Trophoblast cell (in vitro differentiated cells and primary cell): ENCODE results near the gene ASPG.

Source experiments
- DNase-seq, 2 donors: peaks; one replicate each; pipeline ENCODE4 v3.0.0-alpha.2; 2016
- H2AFZ ChIP-seq: 2 replicates; pipeline ENCODE4 v1.6.1; 2013; ENCODE audit warnings: low read length, moderate library complexity, mild to moderate bottlenecking; ENCODE audit not compliant: insufficient read depth, poor library complexity
- H2AK5ac ChIP-seq: 2 replicates; pipeline ENCODE4 v1.6.1; 2013; ENCODE audit warnings: mild to moderate bottlenecking, low read length
- H2BK120ac ChIP-seq: 2 replicates; pipeline ENCODE4 v1.6.1; 2013; ENCODE audit warnings: low read length, mild to moderate bottlenecking, moderate library complexity; ENCODE audit not compliant: insufficient read depth, poor library complexity
- H2BK12ac ChIP-seq: 2 replicates; pipeline ENCODE4 v1.6.1; 2013; ENCODE audit warnings: mild to moderate bottlenecking, low read length, moderate library complexity
- H2BK5ac ChIP-seq: 2 replicates; pipeline ENCODE4 v1.6.1; 2013; ENCODE audit warnings: low read length, low read depth, moderate library complexity, mild to moderate bottlenecking; ENCODE audit not compliant: poor library complexity
- H3K14ac ChIP-seq: 2 replicates; pipeline ENCODE4 v1.6.1; 2013; ENCODE audit warnings: mild to moderate bottlenecking, low read length
- H3K18ac ChIP-seq: 2 replicates; pipeline ENCODE4 v1.6.1; 2013; ENCODE audit warnings: mild to moderate bottlenecking, low read length
- H3K23ac ChIP-seq: 2 replicates; pipeline ENCODE4 v1.6.1; 2013; ENCODE audit warnings: low read length
- H3K27ac ChIP-seq: 2 replicates; pipeline ENCODE4 v1.5.1; 2013; ENCODE audit warnings: low read depth, mild to moderate bottlenecking, inconsistent platforms, low read length, moderate library complexity
- H3K27me3 ChIP-seq: 2 replicates; pipeline ENCODE4 v1.6.1; 2013; ENCODE audit warnings: inconsistent platforms, mild to moderate bottlenecking, low read length, moderate library complexity; ENCODE audit not compliant: insufficient read depth
- H3K36me3 ChIP-seq, 2 experiments: 1 replicate in 1 of 2; 2 replicates in 1 of 2; pipeline ENCODE4 v1.6.1; 2013; ENCODE audit warnings: low read length in 2 of 2, mild to moderate bottlenecking in 2 of 2, moderate library complexity in 1 of 2; ENCODE audit not compliant: insufficient read depth in 2 of 2, control insufficient read depth in 1 of 2
- H3K4ac ChIP-seq: 2 replicates; pipeline ENCODE4 v1.6.1; 2013; ENCODE audit warnings: low read depth, mild to moderate bottlenecking, low read length, moderate library complexity
- H3K4me1 ChIP-seq, 2 experiments: 1 replicate in 1 of 2; 2 replicates in 1 of 2; pipeline ENCODE4 v1.6.1; 2013; ENCODE audit warnings: low read length in 2 of 2, mild to moderate bottlenecking in 2 of 2, moderate library complexity in 1 of 2; ENCODE audit not compliant: insufficient read depth in 2 of 2, control insufficient read depth in 1 of 2
- H3K4me2 ChIP-seq: 2 replicates; pipeline ENCODE4 v1.6.1; 2013; ENCODE audit warnings: inconsistent platforms, mild to moderate bottlenecking, low read length, moderate library complexity
- H3K4me3 ChIP-seq: 2 replicates; pipeline ENCODE4 v1.5.1; 2013; ENCODE audit warnings: mild to moderate bottlenecking, low read depth, low read length, inconsistent platforms
- H3K79me1 ChIP-seq: one replicate; pipeline ENCODE4 v1.6.1; 2013; ENCODE audit warnings: low read length
- H3K79me2 ChIP-seq: 2 replicates; pipeline ENCODE4 v1.6.1; 2013; ENCODE audit warnings: low read length, mild to moderate bottlenecking; ENCODE audit not compliant: control insufficient read depth, insufficient read depth, poor library complexity
- H3K9ac ChIP-seq: 2 replicates; pipeline ENCODE4 v1.6.1; 2013; ENCODE audit warnings: mild to moderate bottlenecking, low read length
- H3K9me3 ChIP-seq: 2 replicates; pipeline ENCODE4 v1.6.1; 2013; ENCODE audit warnings: low read depth, mild to moderate bottlenecking, control low read depth, inconsistent platforms, low read length; ENCODE audit not compliant: insufficient read depth
- H4K12ac ChIP-seq: 2 replicates; pipeline ENCODE4 v1.6.1; 2013; ENCODE audit warnings: low read depth, mild to moderate bottlenecking, low read length, moderate library complexity
- H4K8ac ChIP-seq: 2 replicates; pipeline ENCODE4 v1.6.1; 2013; ENCODE audit warnings: low read depth, mild to moderate bottlenecking, low read length, moderate library complexity
- H4K91ac ChIP-seq: one replicate; pipeline ENCODE4 v1.6.1; 2013; ENCODE audit warnings: low read depth, mild to moderate bottlenecking, low read length, moderate library complexity
- WGBS: extraction: QIAGEN DNeasy Blood & Tissue Kit; methylation state at CpG from one replicate; pipeline ENCODE4 v1.1.7; 2013; ENCODE audit warnings: missing lambda C conversion rate; ENCODE audit not compliant: insufficient read length, insufficient coverage; ENCODE audit errors: extremely low coverage; 5-methylcytosine and 5-hydroxymethylcytosine counted together

Gene ASPG

GRCh38 chr14:104147346-104148125 is 62.0 kb downstream of the ASPG start:
- Histone ChIP-seq H3K79me2 (peaks cover 4% of the 10 kb centered on the region), H3K36me3 (no peaks in the 10 kb centered on the region), H3K18ac (peak overlapping the region; percentile 32), H3K27me3 (no peaks in the 10 kb centered on the region), H3K14ac (peak overlapping the region; percentile 4), H3K9ac (no peak overlapping the region), H3K27ac (no peak overlapping the region), H3K4me3 (no peak overlapping the region), H2BK120ac (peak overlapping the region; percentile 6), H2BK5ac (no peak overlapping the region), H2AFZ (no peak overlapping the region), H3K4me2 (no peak overlapping the region), H3K4me1 (peaks cover 30 to 35% of the 10 kb centered on the region in 2 experiments), H4K12ac (no peak overlapping the region), H2AK5ac (peak overlapping the region; percentile 23), H3K23ac (no peak overlapping the region), H3K79me1 (peaks cover 24% of the 10 kb centered on the region), H4K8ac (no peak overlapping the region), H3K9me3 (no peaks in the 10 kb centered on the region), H4K91ac (peak overlapping the region; percentile 58), H2BK12ac (peak overlapping the region; percentile 12), H3K4ac (no peak overlapping the region)
- WGBS: no CpG with 5 or more reads among the region's 28 CpGs
- DNase-seq: no peak

GRCh38 chr14:104148433-104149277 is 63.2 kb downstream of the ASPG start:
- Histone ChIP-seq H4K8ac (peak overlapping the region; percentile 75), H2BK12ac (peak overlapping the region; percentile 89), H3K4me3 (no peak overlapping the region), H3K27ac (peak overlapping the region; percentile 90), H3K4me2 (no peak overlapping the region), H3K18ac (peak overlapping the region; percentile 94), H3K9ac (no peak overlapping the region), H3K4ac (peak overlapping the region; percentile 90), H3K36me3 (no peaks in the 10 kb centered on the region), H4K12ac (peak overlapping the region; percentile 52), H2AK5ac (peak overlapping the region; percentile 97), H4K91ac (peak overlapping the region; percentile 89), H2BK5ac (peak overlapping the region; percentile 80), H3K23ac (no peak overlapping the region), H2BK120ac (peak overlapping the region; percentile 89), H3K27me3 (no peaks in the 10 kb centered on the region), H3K14ac (peak overlapping the region; percentile 83), H3K4me1 (peaks cover 30 to 36% of the 10 kb centered on the region in 2 experiments), H3K79me1 (peaks cover 24% of the 10 kb centered on the region), H3K9me3 (no peaks in the 10 kb centered on the region), H2AFZ (peak overlapping the region; percentile 31), H3K79me2 (peaks cover 4% of the 10 kb centered on the region)
- no peak for DNase-seq
- WGBS: no CpG with 5 or more reads among the region's 22 CpGs

- Histone ChIP-seq H2BK5ac (peak overlapping the region; percentile 80), H2AFZ (no peak overlapping the region), H3K4me3 (no peak overlapping the region), H3K27me3 (no peaks in the 10 kb centered on the region), H3K9ac (no peak overlapping the region), H2AK5ac (peak overlapping the region; percentile 97), H3K79me2 (peaks cover 4% of the 10 kb centered on the region), H3K4ac (peak overlapping the region; percentile 90), H3K14ac (peak overlapping the region; percentile 83), H3K9me3 (no peaks in the 10 kb centered on the region), H2BK120ac (peak overlapping the region; percentile 89), H4K12ac (no peak overlapping the region), H3K4me2 (peak overlapping the region; percentile 47), H4K8ac (peak overlapping the region; percentile 75), H3K23ac (no peak overlapping the region), H3K18ac (peak overlapping the region; percentile 94), H3K36me3 (no peaks in the 10 kb centered on the region), H3K79me1 (peaks cover 24% of the 10 kb centered on the region), H2BK12ac (peak overlapping the region; percentile 89), H3K4me1 (peaks cover 30 to 36% of the 10 kb centered on the region in 2 experiments), H3K27ac (peak overlapping the region; percentile 90), H4K91ac (peak overlapping the region; percentile 89)
- no CpG with 5 or more reads among the region's 11 CpGs for WGBS
- DNase-seq: no peak
These were observed 63.7 kb downstream of the ASPG start for GRCh38 chr14:104149278-104149595.

GRCh38 chr14:104149617-104150135 is 64.2 kb downstream of the ASPG start:
- Histone ChIP-seq H2BK5ac (peak overlapping the region; percentile 80), H4K8ac (peak overlapping the region; percentile 1), H4K12ac (no peak overlapping the region), H3K14ac (no peak overlapping the region), H3K4ac (no peak overlapping the region), H2AFZ (no peak overlapping the region), H3K9me3 (no peaks in the 10 kb centered on the region), H3K27ac (peak overlapping the region; percentile 90), H3K4me2 (peak overlapping the region; percentile 47), H3K79me1 (peaks cover 24% of the 10 kb centered on the region), H3K79me2 (peaks cover 4% of the 10 kb centered on the region), H3K9ac (no peak overlapping the region), H2AK5ac (no peak overlapping the region), H3K23ac (no peak overlapping the region), H2BK12ac (peak overlapping the region; percentile 89), H3K27me3 (no peaks in the 10 kb centered on the region), H3K18ac (no peak overlapping the region), H3K4me1 (peaks cover 30 to 36% of the 10 kb centered on the region in 2 experiments), H3K36me3 (no peaks in the 10 kb centered on the region), H4K91ac (peak overlapping the region; percentile 89), H3K4me3 (no peak overlapping the region), H2BK120ac (peak overlapping the region; percentile 89)
- DNase-seq: no peak
- no CpG with 5 or more reads among the region's 12 CpGs for WGBS
